Middle frontal gyrus (tissue), 1 donor: ENCODE results near the gene ESRP2.

Source experiments
- DNase-seq: peaks from one replicate; pipeline ENCODE4 v3.0.0-alpha.2; 2015; ENCODE audit warnings: low spot score; ENCODE audit errors: extremely low spot score

ESRP2 gene

GRCh38 chr16:68223072-68223471 is 12.9 kb downstream of the ESRP2 start:
- DNase-seq: no peak

- no peak for DNase-seq
These were observed 16.1 kb downstream of the ESRP2 start for GRCh38 chr16:68219725-68220351.

GRCh38 chr16:68217506-68217905 is 18.4 kb downstream of the ESRP2 start:
- no peak for DNase-seq

GRCh38 chr16:68216240-68216639 is 19.7 kb downstream of the ESRP2 start:
- DNase-seq: no peak

GRCh38 chr16:68215302-68215701 is 20.6 kb downstream of the ESRP2 start:
- no peak for DNase-seq

- DNase-seq: no peak
These were observed 21.2 kb downstream of the ESRP2 start for GRCh38 chr16:68214726-68215125.

- DNase-seq: no peak
These were observed 29.7 kb downstream of the ESRP2 start for GRCh38 chr16:68206245-68206644.

GRCh38 chr16:68202091-68202519 is 33.8 kb downstream of the ESRP2 start:
- DNase-seq: peak; percentile 8

- no peak for DNase-seq
These were observed 35.7 kb downstream of the ESRP2 start for GRCh38 chr16:68200088-68200783.

- no peak for DNase-seq
These were observed 38.7 kb downstream of the ESRP2 start for GRCh38 chr16:68197250-68197649.

GRCh38 chr16:68194251-68194650 is 41.7 kb downstream of the ESRP2 start:
- no peak for DNase-seq

GRCh38 chr16:68190736-68191510 is 45.0 kb downstream of the ESRP2 start:
- peak; percentile 14 for DNase-seq

GRCh38 chr16:68190081-68190480 is 45.8 kb downstream of the ESRP2 start:
- no peak for DNase-seq

GRCh38 chr16:68188170-68188569 is 47.8 kb downstream of the ESRP2 start:
- DNase-seq: no peak

- DNase-seq: no peak
These were observed 48.4 kb downstream of the ESRP2 start for GRCh38 chr16:68187505-68187904.

- DNase-seq: no peak
These were observed 49.0 kb downstream of the ESRP2 start for GRCh38 chr16:68186877-68187276.

GRCh38 chr16:68183046-68183445 is 52.9 kb downstream of the ESRP2 start:
- DNase-seq: no peak

- DNase-seq: no peak
These were observed 56.1 kb downstream of the ESRP2 start for GRCh38 chr16:68179855-68180254.

- DNase-seq: no peak
These were observed 56.6 kb downstream of the ESRP2 start for GRCh38 chr16:68179196-68179795.
